GM12878 (cell line): ENCODE data around the gene AP4E1. TPM values are rescaled to one million over a fixed set of nuclear protein-coding genes. Genes with fewer than 3 reads are reported as not detected.

ENCODE experiments used
- ATAC-seq: fragments of 200-7000 bp; cut with Tn5 transposase; 3 replicates; pipeline ENCODE4 v1.9.1; 2020; ENCODE audit warnings: mild to moderate bottlenecking, moderate library complexity
- BruUV-seq: library from RNA; stranded (reverse); fragments of 400-500 nt; replicated peaks from 2 replicates; lab custom pipeline; 2021; lab: Mats Ljungman, UMichigan
- CTCF ChIA-PET: fragments of 300-600 bp; sonication (Branson Sonifier 250); formaldehyde crosslinking; extraction: SDS; loops from one replicate; lab custom pipeline; 2021; ENCODE audit warnings: inconsistent platforms; lab: Yijun Ruan, JAX
- POLR2A ChIA-PET: fragments of 350-600 bp; formaldehyde crosslinking; extraction: SDS; loops from one replicate; lab custom pipeline; 2021; ENCODE audit warnings: inconsistent platforms; lab: Charles Lee
- RAD21 ChIA-PET: fragments of 300-600 bp; sonication (Branson Sonifier 250); formaldehyde crosslinking; loops from one replicate; lab custom pipeline; 2023; ENCODE audit warnings: antibody characterized with exemption; ENCODE audit not compliant: unreplicated experiment; lab: Charles Lee
- SMC1A ChIA-PET: fragments of 300-600 bp; sonication (Branson Sonifier 250); formaldehyde crosslinking; loops from one replicate; lab custom pipeline; 2023; ENCODE audit not compliant: unreplicated experiment, uncharacterized antibody; lab: Charles Lee
- DNase-seq: peaks from one replicate; pipeline ENCODE4 v3.0.0-alpha.2; 2011; ENCODE audit warnings: low read depth, low spot score
- FAIRE-seq: peaks from 3 replicates; lab custom pipeline; 2011; peaks lifted over from hg19 to GRCh38; lab: Jason Lieb, UNC
- H2AFZ ChIP-seq: 2 replicates; pipeline ENCODE4 v1.6.0; 2011; ENCODE audit warnings: low read depth, low read length, control low read depth; ENCODE audit not compliant: control insufficient read depth
- H3K27ac ChIP-seq: 2 replicates; pipeline ENCODE4 v1.5.1; 2011; ENCODE audit warnings: control low read depth; ENCODE audit not compliant: control insufficient read depth, insufficient read depth
- H3K27me3 ChIP-seq, 2 experiments: replicated peaks in 1 of 2; 2 replicates each; pipeline versions ENCODE4 v1.6.0 to v1.6.1; 2011; ENCODE audit warnings: low read length in 1 of 2; ENCODE audit not compliant: control insufficient read depth in 2 of 2, insufficient read depth in 2 of 2
- H3K36me3 ChIP-seq, 2 experiments: 2 replicates each; pipeline ENCODE4 v1.5.1; 2011; ENCODE audit warnings: low read length in 1 of 2; ENCODE audit not compliant: control insufficient read depth in 2 of 2, insufficient read depth in 2 of 2
- H3K4me1 ChIP-seq: 2 replicates; pipeline ENCODE4 v1.6.1; 2011; ENCODE audit warnings: mild to moderate bottlenecking, low read length, moderate library complexity, mixed read lengths; ENCODE audit not compliant: control insufficient read depth, insufficient read depth
- H3K4me2 ChIP-seq: 2 replicates; pipeline ENCODE4 v1.6.0; 2011; ENCODE audit warnings: control low read depth; ENCODE audit not compliant: control insufficient read depth, insufficient read depth
- H3K4me3 ChIP-seq: fragments of 200-600 bp; sonication (generic); 2 replicates; pipeline ENCODE4 v1.5.1; 2016
- H3K79me2 ChIP-seq: 2 replicates; pipeline ENCODE4 v1.6.0; 2011; ENCODE audit warnings: low read length; ENCODE audit not compliant: control insufficient read depth, insufficient read depth
- H3K9ac ChIP-seq: 2 replicates; pipeline ENCODE4 v1.8.0; 2011; ENCODE audit warnings: low read length, control low read depth, mixed read lengths; ENCODE audit not compliant: control insufficient read depth, insufficient read depth
- H3K9me3 ChIP-seq: replicated peaks from 3 replicates; pipeline ENCODE4 v1.5.1; 2011; ENCODE audit warnings: mild to moderate bottlenecking, low read length; ENCODE audit not compliant: control insufficient read depth, insufficient read depth
- H4K20me1 ChIP-seq: 2 replicates; pipeline ENCODE4 v1.6.0; 2011; ENCODE audit not compliant: control insufficient read depth, insufficient read depth
- ATF3 ChIP-seq: IDR thresholded peaks from 2 replicates; pipeline ENCODE4 v1.6.1; 2011; ENCODE audit warnings: low read depth, mild to moderate bottlenecking, low read length, moderate library complexity, borderline replicate concordance; ENCODE audit errors: extremely low read depth
- EED ChIP-seq: sonication (generic); IDR thresholded peaks from 2 replicates; pipeline ENCODE4 v1.6.1; 2016; ENCODE audit warnings: antibody characterized with exemption, low read depth
- GATAD2B ChIP-seq: fragments of 450-650 bp; conservative IDR thresholded peaks from 2 replicates; pipeline ENCODE4 v1.6.1; 2017; ENCODE audit warnings: low read depth, mild to moderate bottlenecking, moderate library complexity
- JUNB ChIP-seq: IDR thresholded peaks from 2 replicates; pipeline ENCODE4 v1.6.1; 2016; ENCODE audit warnings: antibody characterized with exemption, mild to moderate bottlenecking
- MYB ChIP-seq: fragments of 150-350 bp; IDR thresholded peaks from 2 replicates; pipeline ENCODE4 v1.6.1; 2014; ENCODE audit warnings: mild to moderate bottlenecking, low read depth, low read length, borderline replicate concordance
- NR2F1 ChIP-seq: fragments of 450-650 bp; conservative IDR thresholded peaks from 2 replicates; pipeline ENCODE4 v1.6.1; 2017; ENCODE audit warnings: mild to moderate bottlenecking
- RUNX3 ChIP-seq: IDR thresholded peaks from 2 replicates; pipeline ENCODE4 v1.6.1; 2012; ENCODE audit warnings: low read length, inconsistent platforms
- SMC3 ChIP-seq: IDR thresholded peaks from 2 replicates; pipeline ENCODE4 v1.6.1; 2011; ENCODE audit warnings: low read length, improper control_type of control experiment, borderline replicate concordance
- SUPT20H ChIP-seq: IDR thresholded peaks from 2 replicates; pipeline ENCODE4 v1.6.1; 2011; ENCODE audit warnings: low read depth, mild to moderate bottlenecking, low read length, moderate library complexity, borderline replicate concordance; ENCODE audit not compliant: control insufficient read depth
- TCF3 ChIP-seq: IDR thresholded peaks from 2 replicates; pipeline ENCODE4 v1.6.1; 2012; ENCODE audit warnings: low read depth, mild to moderate bottlenecking, low read length, borderline replicate concordance; ENCODE audit not compliant: insufficient read depth
- YY1 ChIP-seq: IDR thresholded peaks from 2 replicates; pipeline ENCODE4 v1.6.1; 2011; ENCODE audit warnings: low read depth, mild to moderate bottlenecking, low read length
- in situ Hi-C: fragments of 300-500 bp; cut with MboI; formaldehyde crosslinking; loops from 9 replicates; pipeline ENCODE4 v1.14.3; 2018; ENCODE audit warnings: mixed read lengths
- intact Hi-C: fragments of 100-400 bp; cut with micrococcal nuclease; formaldehyde crosslinking; loops from one replicate; pipeline ENCODE4 v1.14.2; 2022; ENCODE audit not compliant: unreplicated experiment
- polyA plus RNA-seq, 11 experiments: library from polyadenylated mRNA; depleted of rRNA in 4 of 11; unstranded in 6 of 11; stranded (reverse) in 5 of 11; fragments of >200 nt; fragmentation: Nextera tagmentation in 4 of 11; fragmentation: Illumina TruSeq in 1 of 11; extraction: Ambion mirVana in 4 of 11; extraction: Trizol in 1 of 11; gene quantifications; 1 replicate in 1 of 11; 2 replicates in 10 of 11; pipeline versions ENCODE4 v1.2.1 to v1.2.3, GENCODE V29; 2011 to 2016; ENCODE audit warnings: inconsistent platforms in 2 of 11, missing spikeins in 2 of 11, low read depth in 1 of 11
- total RNA-seq, 4 experiments: library from RNA; depleted of rRNA in 3 of 4; stranded (reverse); fragments of >200 nt in 3 of 4; fragmentation: Illumina TruSeq in 1 of 4; extraction: Trizol in 1 of 4; gene quantifications; 2 replicates each; pipeline versions ENCODE4 v1.2.1 to v1.2.3, GENCODE V29; 2013 to 2021

AP4E1 gene
- total and polyA plus RNA-seq, 10 of the 15 experiments (the other 5 are each of a cell fraction or from before 2014, with no cell fraction given) = 1.2 to 11.4 (median 6.7) TPM

- H3K4me1 ChIP-seq = peaks cover 8% of the 10 kb centered on the region
- H4K20me1 ChIP-seq = no peaks in the 10 kb centered on the region
- ATAC-seq = no peak
- BruUV-seq = no TSS peak
- no peak overlapping the region for H3K9ac ChIP-seq
- no peak overlapping the region for H2AFZ ChIP-seq
- TF ChIP-seq RUNX3 = no peak
- no peak for TF ChIP-seq TCF3
- no peak for TF ChIP-seq JUNB
- no peak for TF ChIP-seq EED
- no peak for TF ChIP-seq SMC3
- TF ChIP-seq GATAD2B = no peak
- no peak for TF ChIP-seq YY1
- no peak for TF ChIP-seq NR2F1
- TF ChIP-seq MYB = no peak
- no peak for TF ChIP-seq SUPT20H
- no peak for TF ChIP-seq ATF3
- in situ Hi-C loops (no loop called here), intact Hi-C loops (no loop called here)
- no peaks in the 10 kb centered on the region for H3K27me3 ChIP-seq
- FAIRE-seq = no peak
- H3K36me3 ChIP-seq = no peaks in the 10 kb centered on the region
- ChIA-PET POLR2A (no interaction called here), SMC1A (interaction anchor here (1.1 to 1.4 kb wide), 3 partner anchors 29 to 64 kb away, joined by 3 to 4 read pairs (median 3); no protein-coding TSS in a partner anchor), CTCF (no interaction called here), RAD21 (interaction anchor here (1.5 kb wide), 1 partner anchor 31 kb away, joined by 3 read pairs; no protein-coding TSS in a partner anchor)
- H3K79me2 ChIP-seq = no peaks in the 10 kb centered on the region
- no peaks in the 10 kb centered on the region for H3K9me3 ChIP-seq
- no peak for DNase-seq
- H3K4me2 ChIP-seq = no peak overlapping the region
- no peak overlapping the region for H3K4me3 ChIP-seq
- H3K27ac ChIP-seq = no peak overlapping the region
Observed at GRCh38 chr15:51048308-51048707, 139.8 kb downstream of the AP4E1 start.
